Keratinocyte (primary cell): ENCODE measurements around the gene DSCAM.

Experiments
- CTCF ChIP-seq, 3 experiments: IDR thresholded peaks in 1 of 3; conservative IDR thresholded peaks in 1 of 3; optimal IDR thresholded peaks in 1 of 3; 2 replicates in 2 of 3; 3 replicates in 1 of 3; pipeline versions ENCODE3 to v1.5.1; 2011; ENCODE audit warnings: low read length in 3 of 3, mild to moderate bottlenecking in 3 of 3, moderate library complexity in 2 of 3, control low read depth in 1 of 3, inconsistent platforms in 1 of 3; ENCODE audit not compliant: insufficient read depth in 2 of 3; ENCODE audit errors: extremely low read depth in 1 of 3
- EZH2 ChIP-seq: IDR thresholded peaks from one replicate; pipeline ENCODE4 v1.6.1; 2012; ENCODE audit warnings: inconsistent platforms, mild to moderate bottlenecking, low read length, moderate library complexity

GRCh38 chr21:40208206-40208947 is 638.6 kb downstream of the DSCAM start:
- TF ChIP-seq CTCF (optimal IDR thresholded peaks at IDR 0.05 in 1 of 3, IDR thresholded peaks at IDR 0.05 in 1 of 3, conservative IDR thresholded peaks at IDR 0.05 in 1 of 3; ENCODE audit: extremely low read depth in 1 of 3, insufficient read depth in 2 of 3, low read length in 3 of 3) (no peak), EZH2 (no peak)
